KOPT-K1 (cell line): Measurements from ENCODE around the gene SLC6A7.

ENCODE experiments used
- H3K27ac ChIP-seq: fragments of 200-600 bp; sonication (generic); 2 replicates; pipeline ENCODE4 v1.5.1; 2016; ENCODE audit warnings: antibody characterized with exemption, mild to moderate bottlenecking, low read depth, low read length; ENCODE audit not compliant: poor library complexity, severe bottlenecking
- H3K36me3 ChIP-seq: fragments of 200-600 bp; sonication (generic); 2 replicates; pipeline ENCODE4 v1.5.1; 2017; ENCODE audit warnings: antibody characterized with exemption, mild to moderate bottlenecking, low read length, moderate library complexity; ENCODE audit not compliant: insufficient read depth
- H3K9me3 ChIP-seq: fragments of 200-600 bp; sonication (generic); 2 replicates; pipeline ENCODE4 v1.5.1; 2017; ENCODE audit warnings: antibody characterized with exemption, low read length, mild to moderate bottlenecking; ENCODE audit not compliant: insufficient read depth, poor library complexity, severe bottlenecking

The SLC6A7 gene

DNA sequence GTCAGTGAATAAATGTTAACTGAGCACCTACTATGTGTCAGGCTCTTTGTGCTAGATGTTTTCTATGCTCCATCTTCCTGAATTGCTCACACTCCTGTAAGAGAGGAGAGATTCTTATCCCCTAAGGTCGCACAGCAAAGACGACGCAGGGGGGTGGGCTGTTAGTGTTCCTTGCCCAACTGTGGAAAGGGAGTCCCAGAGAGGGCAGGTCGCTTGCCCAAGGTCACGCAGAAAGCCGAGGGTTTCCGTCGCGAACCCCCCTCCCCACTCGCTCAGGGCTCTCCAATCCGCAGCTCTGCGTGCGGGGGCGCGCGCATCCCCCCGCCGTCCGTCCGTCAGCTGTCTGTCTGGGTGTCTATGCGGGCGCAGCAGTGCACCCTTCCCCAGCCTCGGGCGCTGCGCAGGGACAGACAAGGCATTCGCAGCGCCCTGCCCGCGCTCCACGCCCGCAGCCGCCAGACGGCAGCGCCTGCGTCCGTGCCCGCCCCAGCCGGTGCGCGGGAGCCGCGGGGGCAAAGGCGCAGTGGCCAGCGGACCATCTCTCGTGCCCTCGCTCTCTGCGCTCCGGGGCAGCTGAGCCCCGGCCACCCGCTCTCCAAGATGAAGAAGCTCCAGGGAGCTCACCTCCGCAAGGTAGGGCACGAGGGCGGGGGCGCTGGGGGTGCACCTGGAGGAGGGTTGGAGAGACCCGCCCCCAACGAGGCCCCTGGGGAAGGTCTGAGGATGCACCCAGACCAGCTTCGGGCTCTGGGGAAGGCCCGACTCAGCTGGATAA is at the start of gene SLC6A7:
Gene SLC6A7, plus strand, starts transcription at position 335 of the 775 bp plus-strand sequence. Its CDS starts 266 bp downstream, at position 601.
- no peaks in the 10 kb centered on the region for H3K36me3 ChIP-seq
- no peak within 1 kb of the TSS for H3K27ac ChIP-seq
- H3K9me3 ChIP-seq = no peaks in the 10 kb centered on the region

DNA sequence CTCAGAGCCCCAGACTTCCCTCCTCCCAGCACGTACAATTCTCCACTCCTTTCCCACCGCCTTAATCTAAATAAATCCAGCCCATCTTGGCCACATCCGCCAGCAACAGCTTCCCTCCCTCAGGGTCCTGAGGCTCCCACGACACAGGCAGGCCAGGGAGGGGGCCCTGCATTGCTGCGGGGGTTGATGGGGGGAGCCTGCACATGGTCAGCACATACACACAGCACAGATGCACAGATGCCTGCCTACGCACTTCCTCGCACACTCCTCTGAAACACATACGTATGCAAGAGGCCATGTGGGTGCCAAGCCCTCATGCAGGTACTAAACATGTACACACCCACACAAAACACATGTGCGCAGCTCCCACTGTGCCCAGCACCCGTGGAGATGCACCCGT is 49.0 kb upstream of the SLC6A7 start:
- Histone ChIP-seq H3K9me3 (no peaks in the 10 kb centered on the region), H3K36me3 (no peaks in the 10 kb centered on the region), H3K27ac (no peak overlapping the region)

DNA sequence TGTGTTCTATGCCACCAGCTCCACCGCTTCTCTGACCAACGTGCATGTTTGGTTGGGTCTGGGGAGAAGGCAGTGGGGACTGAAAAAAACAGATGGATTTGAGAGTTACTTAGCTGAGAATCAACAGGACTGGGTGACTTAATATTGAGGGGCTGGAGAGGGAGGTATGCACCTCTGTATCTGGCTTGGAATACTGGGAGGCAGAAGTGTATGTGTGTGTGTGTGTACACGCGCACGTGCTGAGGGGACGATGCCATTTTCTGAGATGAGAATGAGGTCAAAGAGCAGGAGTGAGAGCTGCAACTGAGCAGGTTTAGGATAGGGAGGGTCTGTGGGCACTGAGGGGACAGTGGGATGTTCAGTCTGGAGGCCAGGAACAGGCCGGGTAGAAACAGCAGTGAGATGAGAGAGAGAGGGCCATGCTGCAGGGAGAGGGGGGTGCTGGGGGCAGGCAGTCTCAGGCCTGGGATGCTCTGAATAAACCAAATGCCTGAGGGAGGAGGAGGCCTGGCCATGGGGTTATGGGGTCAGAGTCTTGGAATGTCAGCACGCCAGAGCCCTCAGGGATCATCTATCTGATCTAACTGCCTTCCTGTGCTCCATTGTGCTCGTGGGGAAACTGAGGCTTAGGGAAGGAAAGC is 48.2 kb upstream of the SLC6A7 start:
- Histone ChIP-seq H3K36me3 (no peaks in the 10 kb centered on the region), H3K27ac (no peak overlapping the region), H3K9me3 (no peaks in the 10 kb centered on the region)

DNA sequence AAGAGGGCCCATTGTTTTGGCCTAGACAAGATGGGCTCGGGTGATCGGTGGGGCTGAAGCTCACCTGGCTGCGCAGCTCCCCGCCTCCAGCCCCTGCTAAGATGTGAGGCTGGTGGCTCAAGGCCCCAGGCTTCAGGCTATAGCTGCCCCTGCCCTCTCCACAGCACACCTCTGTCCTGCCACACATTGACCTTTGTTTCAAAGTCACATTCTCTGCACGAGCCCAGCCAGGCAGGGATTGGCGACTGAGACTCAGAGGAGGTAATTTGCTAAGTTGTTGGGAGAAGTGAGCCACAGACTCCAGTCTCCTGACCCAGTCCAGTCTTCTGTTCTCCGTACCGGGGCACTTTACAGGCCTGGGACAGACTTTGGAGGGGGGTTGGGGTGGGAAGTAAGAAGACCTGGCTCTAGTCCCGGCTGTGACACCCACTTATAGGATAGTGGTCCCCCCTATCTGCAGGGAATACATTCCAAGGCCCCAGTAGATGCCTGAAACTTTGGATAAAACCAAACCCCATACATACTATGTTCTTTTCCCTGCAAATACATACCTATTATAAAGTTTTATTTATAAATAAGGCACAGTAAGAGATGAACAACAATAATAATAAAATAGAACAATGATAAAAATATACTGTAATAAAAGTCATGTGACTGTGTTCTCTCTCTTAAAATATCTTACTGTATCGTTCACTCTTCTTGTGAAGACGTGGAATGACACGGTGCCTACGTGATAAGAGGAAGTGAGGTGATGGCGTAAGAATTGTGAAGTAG is 47.5 kb upstream of the SLC6A7 start:
- Histone ChIP-seq H3K9me3 (no peaks in the 10 kb centered on the region), H3K36me3 (no peaks in the 10 kb centered on the region), H3K27ac (no peak overlapping the region)

DNA sequence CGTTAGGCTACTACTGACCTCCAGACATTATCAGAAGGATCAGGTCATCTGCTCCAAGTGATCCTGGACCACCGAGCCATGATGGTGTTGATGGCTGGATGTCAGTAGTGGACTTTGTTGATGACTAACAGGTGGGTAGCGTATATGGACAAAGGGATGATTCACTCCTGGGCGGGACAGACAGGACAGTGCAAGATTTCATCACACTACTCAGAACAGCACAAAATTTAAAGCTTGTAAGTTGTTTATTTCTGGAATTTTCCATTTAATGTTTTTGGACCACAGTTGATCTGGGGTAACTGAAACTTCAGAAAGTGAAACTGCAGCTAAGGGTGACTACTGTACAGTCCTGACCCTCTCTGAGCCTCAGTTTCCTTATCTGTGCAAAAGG is 46.9 kb upstream of the SLC6A7 start:
- H3K9me3 ChIP-seq = no peaks in the 10 kb centered on the region
- no peaks in the 10 kb centered on the region for H3K36me3 ChIP-seq
- no peak overlapping the region for H3K27ac ChIP-seq

DNA sequence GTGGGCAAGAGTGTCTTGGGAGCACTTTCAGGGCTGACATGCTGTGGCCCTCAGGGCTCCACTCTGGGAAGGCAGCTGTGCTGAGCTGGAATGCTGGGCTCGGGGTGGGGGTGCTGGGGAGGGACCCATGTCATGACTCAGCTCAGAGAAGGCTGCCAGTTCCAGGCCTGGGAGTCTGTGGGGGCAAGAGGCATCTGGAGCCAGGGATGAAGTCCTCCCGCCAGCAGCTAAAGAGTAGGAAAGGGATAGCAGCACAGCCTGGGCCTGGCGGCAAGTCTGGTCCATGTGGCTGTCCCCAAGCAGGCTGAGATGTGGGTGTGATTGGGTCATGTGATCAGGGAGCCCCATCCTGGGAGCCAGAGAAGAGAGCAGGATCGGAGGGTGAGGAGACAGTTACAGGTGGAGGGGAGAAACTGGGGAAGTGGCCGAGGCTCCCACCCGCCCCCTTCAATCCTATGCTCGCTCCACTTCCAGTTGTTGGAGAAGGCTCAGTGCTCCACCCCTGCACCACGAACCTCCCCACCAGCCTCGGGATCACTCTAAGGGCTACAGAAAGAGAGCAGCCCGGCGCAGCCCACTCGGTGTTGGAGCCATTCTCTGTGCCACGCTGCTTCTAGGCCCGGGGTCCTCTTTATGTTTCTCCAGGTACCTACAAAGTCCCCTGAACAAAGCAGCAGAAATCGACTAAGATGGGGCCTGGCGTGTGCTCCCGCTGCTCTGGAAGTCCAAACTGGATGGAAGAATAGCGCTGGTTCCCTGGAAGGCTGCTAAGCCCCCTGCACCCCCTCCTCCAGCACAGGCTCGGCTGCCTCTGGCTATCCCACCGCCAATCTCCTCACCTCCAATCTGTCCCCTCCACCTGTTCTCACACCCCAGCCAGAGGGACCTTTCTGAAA is 46.3 kb upstream of the SLC6A7 start:
- no peak overlapping the region for H3K27ac ChIP-seq
- no peaks in the 10 kb centered on the region for H3K9me3 ChIP-seq
- H3K36me3 ChIP-seq = no peaks in the 10 kb centered on the region

DNA sequence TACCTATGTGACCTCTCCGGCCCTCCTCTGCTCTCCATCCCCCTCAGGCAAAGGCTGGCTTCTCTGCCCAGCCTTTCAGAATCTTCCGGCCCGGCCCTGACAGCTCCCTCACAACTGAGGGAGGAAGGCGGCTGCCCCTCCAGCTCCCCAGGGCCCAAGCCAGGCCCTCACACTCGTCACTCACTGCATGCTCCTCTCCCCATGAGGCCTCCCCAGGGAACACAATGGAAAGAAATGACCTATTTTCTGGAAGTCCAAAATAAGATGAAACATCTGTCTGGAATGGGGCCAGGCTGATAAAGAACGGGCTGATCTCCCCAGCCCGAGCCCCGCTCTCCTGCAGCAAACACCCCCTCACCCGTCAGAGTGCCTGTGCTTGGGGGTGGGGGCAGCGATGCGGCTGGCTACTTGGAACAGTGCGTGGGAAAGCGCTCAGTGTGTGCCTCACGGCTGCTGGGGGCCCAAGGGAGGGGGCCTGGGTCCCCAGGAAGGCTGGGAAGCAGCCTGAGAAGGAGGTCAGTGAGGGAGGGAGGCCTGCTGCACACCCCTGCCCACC is 45.5 kb upstream of the SLC6A7 start:
- no peak overlapping the region for H3K27ac ChIP-seq
- H3K9me3 ChIP-seq = no peaks in the 10 kb centered on the region
- no peaks in the 10 kb centered on the region for H3K36me3 ChIP-seq

DNA sequence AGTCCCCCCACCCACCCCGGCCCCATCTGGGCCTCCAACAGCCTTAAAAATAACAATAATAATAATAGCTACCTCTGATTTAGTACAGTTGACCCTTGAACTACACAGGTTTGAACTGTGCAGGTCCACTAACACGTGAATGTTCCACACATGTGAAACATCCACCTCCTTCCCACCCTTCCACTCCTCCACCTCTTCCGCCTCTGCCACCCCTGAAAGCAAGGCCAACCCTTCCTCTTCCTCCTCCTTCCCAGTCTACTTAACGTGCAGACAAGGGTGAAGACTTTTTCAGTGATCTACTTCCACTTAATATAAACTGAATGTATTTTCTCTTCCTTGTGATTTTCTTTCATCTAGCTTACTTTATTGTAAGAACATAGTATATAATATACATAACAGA is 45.0 kb upstream of the SLC6A7 start:
- no peak overlapping the region for H3K27ac ChIP-seq
- no peaks in the 10 kb centered on the region for H3K9me3 ChIP-seq
- no peaks in the 10 kb centered on the region for H3K36me3 ChIP-seq

DNA sequence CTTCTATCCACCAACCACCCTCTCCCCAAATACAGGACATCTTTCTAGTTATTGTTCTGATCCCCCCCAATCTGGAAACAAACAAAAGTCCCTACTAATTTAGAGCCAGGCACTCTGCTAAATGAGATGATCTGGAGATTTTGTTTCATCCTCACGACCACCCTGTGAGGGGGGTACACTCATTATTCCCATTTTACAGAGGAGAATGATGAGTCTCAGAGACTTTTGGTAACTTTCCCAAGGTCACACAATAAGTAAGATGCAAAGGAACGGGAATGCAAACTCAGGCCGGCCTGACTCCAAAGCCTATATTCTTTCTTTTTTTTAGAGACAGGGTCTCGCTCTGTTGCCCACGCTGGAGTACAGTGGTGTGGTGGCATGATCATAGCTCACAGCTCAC is 43.6 kb upstream of the SLC6A7 start:
- H3K9me3 ChIP-seq = no peaks in the 10 kb centered on the region
- H3K36me3 ChIP-seq = no peaks in the 10 kb centered on the region
- no peak overlapping the region for H3K27ac ChIP-seq

DNA sequence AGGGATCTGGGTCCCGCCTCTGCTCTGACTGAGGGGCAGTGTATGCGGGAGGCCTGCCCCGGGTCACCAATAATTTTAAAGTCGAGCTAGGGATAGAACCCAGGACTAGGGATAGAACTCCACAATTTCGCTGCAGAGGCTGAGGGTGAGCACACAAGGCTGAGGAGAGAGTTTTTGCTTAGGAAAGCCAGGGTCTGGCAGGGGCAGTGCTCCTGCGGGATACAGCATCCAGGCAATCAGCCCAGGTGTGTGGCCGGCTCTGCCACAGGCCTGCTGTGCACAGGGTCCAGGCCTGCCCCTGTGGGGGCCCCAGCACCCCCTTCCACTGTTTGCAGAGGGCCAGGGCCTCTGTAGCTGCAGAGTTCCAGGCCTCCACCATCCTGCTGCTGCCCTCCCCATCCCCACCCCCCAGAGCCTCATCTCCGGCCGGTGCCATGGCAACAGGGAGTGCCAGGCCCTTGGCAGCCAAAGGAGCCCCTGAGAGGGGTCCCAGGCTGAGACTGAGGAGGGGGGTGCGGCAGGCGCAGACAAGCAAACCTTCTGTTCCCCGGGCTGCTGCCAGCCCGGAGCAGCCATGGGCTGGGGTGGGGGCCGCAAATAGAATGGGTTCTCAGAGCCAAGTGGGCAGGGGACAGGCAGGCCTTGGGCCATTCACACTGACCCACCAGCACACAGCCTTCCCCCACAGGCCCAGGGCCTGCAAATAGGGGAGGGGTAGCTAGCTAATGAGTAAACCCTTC is 42.8 kb upstream of the SLC6A7 start:
- H3K36me3 ChIP-seq = no peaks in the 10 kb centered on the region
- no peak overlapping the region for H3K27ac ChIP-seq
- no peaks in the 10 kb centered on the region for H3K9me3 ChIP-seq

DNA sequence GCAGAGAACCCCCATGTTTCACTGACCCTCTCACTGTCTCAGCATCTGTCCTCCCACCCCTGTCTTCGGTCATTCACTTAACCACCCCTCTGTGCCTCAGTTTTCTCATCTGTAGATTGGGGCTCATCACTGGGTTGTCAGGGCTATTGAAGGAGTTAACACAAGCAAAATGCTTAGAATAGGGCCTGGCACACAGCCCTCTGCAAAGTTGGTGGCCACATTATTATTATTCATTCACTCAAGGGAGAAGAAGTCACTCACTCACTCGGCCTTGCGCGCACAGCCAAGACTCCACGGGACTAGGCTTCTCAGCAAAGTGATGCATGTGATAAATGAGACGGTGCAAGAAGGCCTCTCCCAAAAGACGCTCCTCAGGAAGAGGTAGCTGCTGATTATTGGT is 42.2 kb upstream of the SLC6A7 start:
- Histone ChIP-seq H3K27ac (no peak overlapping the region), H3K9me3 (no peaks in the 10 kb centered on the region), H3K36me3 (no peaks in the 10 kb centered on the region)

DNA sequence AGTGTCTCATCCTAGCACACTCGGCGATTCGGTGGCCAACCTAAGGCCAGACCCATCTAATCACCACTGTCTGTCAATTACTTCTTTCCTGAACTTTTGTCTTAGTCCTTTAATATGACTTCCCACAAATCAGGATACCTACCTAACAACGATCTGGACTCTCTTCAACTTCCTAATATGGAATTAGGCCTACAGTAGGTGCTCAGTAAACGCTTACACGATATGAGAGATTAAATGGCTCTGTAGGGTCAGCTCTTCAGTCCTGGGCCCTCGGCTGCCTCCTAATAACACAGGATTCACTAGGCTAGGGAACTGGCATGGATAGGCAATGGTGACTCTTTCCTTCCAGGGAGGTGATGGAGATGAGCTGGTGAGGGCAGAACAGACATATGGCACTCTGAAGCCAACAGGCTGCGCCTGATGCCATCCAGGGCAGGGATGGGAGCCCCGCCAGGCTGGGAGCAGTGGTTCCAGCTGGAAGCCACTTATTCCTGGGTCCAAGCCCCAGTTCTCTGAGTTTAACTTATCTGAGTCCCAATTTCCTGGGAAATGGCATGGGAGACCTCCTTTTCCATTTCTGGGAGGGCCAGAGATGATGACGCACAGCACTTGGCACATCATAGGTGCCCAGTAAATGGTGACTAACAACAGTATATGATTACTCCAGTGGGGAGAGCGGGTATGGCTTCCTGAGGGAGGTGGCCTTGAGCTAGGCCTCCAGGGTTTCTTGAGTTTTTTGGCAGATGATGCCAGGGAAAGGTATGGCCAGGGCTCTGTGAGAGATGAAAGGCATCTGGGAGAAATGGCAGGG is 41.5 kb upstream of the SLC6A7 start:
- no peaks in the 10 kb centered on the region for H3K36me3 ChIP-seq
- no peak overlapping the region for H3K27ac ChIP-seq

DNA sequence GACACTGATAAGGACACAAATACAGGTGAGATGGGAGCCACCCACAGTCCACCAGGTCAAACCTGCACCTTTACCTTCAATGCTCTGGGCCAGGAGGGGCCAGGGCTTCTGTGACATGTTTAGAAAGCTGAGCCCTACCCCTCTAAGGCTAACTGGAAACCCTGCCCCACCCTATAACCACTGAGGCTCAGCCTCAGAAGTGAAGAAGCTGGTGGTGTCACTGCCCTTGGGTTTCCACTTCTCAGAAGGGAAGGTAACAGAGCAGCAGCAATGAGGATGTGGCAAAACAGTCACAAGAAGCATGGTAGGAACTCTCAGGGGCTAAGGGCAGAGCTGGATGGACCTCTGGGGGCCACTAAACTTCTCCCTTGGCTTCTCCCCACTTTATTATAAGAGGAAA is 40.2 kb upstream of the SLC6A7 start:
- Histone ChIP-seq H3K27ac (no peak overlapping the region), H3K36me3 (no peaks in the 10 kb centered on the region), H3K9me3 (no peaks in the 10 kb centered on the region)

More for the DNA sequence above, 41.5 kb upstream of the SLC6A7 start:
- no peaks in the 10 kb centered on the region for H3K9me3 ChIP-seq
